Smooth muscle cell of trachea (primary cell): ENCODE results near the gene ATIC. TPM values are rescaled to one million over a fixed set of nuclear protein-coding genes. Genes with fewer than 3 reads are reported as not detected.

Experiments used
- total RNA-seq: library from RNA; depleted of rRNA; stranded (reverse); fragments of >200 nt; gene quantifications from 2 replicates; pipeline ENCODE4 v1.2.1, GENCODE V29; 2014

The ATIC gene
- total RNA-seq, result 25.1 and 61.5 TPM in 2 replicates

DNA sequence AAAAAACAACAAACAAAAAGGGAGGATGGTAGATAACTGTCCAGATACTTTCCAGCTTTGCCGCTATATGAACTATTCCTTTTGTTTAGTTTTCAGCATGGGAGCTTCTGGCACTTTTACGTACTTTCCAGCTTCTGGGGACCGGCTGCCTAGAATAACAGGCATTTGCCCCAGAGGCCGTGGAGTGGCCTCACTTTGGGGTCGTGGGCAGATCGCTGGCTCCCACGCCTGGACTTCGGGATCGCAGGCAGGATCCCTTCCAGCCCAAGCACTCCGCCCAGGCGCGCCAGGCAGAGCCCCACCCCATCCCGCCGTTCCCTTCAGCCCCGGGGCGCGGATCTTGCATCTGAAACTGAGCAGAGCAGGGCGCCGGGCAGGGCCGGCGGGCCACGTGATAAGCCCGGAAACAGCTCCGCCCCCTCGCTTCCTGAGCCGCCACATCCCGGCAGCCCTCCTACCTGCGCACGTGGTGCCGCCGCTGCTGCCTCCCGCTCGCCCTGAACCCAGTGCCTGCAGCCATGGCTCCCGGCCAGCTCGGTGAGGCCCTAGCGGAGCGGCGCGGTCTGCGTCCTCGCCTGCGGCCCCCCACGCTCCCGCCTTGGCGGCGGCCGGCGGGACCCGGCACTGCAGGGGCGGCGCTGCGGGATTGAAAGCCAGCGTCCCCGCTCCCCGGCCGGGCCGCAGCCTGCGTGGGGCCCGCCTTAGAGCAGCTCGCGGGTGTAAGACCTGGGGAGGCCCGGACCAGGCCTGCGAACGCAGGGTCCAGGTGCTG, at the start of gene ATIC:
TSS of gene ATIC (plus strand) at position 435 of the 772 bp plus-strand sequence. CDS start at position 519, 84 bp downstream.

Other genes with a start within 250 kb of the ATIC start
- gene ABCA12, start 173.4 kb upstream of the ATIC start, total RNA-seq, result under 0.01 and 0.17 TPM in 2 replicates
- gene FN1, start 124.0 kb downstream of the ATIC start, total RNA-seq, result 6,603 and 11,839 TPM in 2 replicates